GM12878 (cell line): Measurements from ENCODE around the gene C6orf15. TPM values are rescaled to one million over a fixed set of nuclear protein-coding genes. Genes with fewer than 3 reads are reported as not detected.

Experiments
- ATAC-seq: fragments of 200-7000 bp; cut with Tn5 transposase; 3 replicates; pipeline ENCODE4 v1.9.1; 2020; ENCODE audit warnings: mild to moderate bottlenecking, moderate library complexity
- BruUV-seq: library from RNA; stranded (reverse); fragments of 400-500 nt; replicated peaks from 2 replicates; lab custom pipeline; 2021; lab: Mats Ljungman, UMichigan
- CTCF ChIA-PET: fragments of 300-600 bp; sonication (Branson Sonifier 250); formaldehyde crosslinking; extraction: SDS; loops from one replicate; lab custom pipeline; 2021; ENCODE audit warnings: inconsistent platforms; lab: Yijun Ruan, JAX
- POLR2A ChIA-PET: fragments of 350-600 bp; formaldehyde crosslinking; extraction: SDS; loops from one replicate; lab custom pipeline; 2021; ENCODE audit warnings: inconsistent platforms; lab: Charles Lee
- RAD21 ChIA-PET: fragments of 300-600 bp; sonication (Branson Sonifier 250); formaldehyde crosslinking; loops from one replicate; lab custom pipeline; 2023; ENCODE audit warnings: antibody characterized with exemption; ENCODE audit not compliant: unreplicated experiment; lab: Charles Lee
- SMC1A ChIA-PET: fragments of 300-600 bp; sonication (Branson Sonifier 250); formaldehyde crosslinking; loops from one replicate; lab custom pipeline; 2023; ENCODE audit not compliant: unreplicated experiment, uncharacterized antibody; lab: Charles Lee
- DNase-seq: peaks from one replicate; pipeline ENCODE4 v3.0.0-alpha.2; 2011; ENCODE audit warnings: low read depth, low spot score
- FAIRE-seq: peaks from 3 replicates; lab custom pipeline; 2011; peaks lifted over from hg19 to GRCh38; lab: Jason Lieb, UNC
- H2AFZ ChIP-seq: 2 replicates; pipeline ENCODE4 v1.6.0; 2011; ENCODE audit warnings: low read depth, low read length, control low read depth; ENCODE audit not compliant: control insufficient read depth
- H3K27ac ChIP-seq: 2 replicates; pipeline ENCODE4 v1.5.1; 2011; ENCODE audit warnings: control low read depth; ENCODE audit not compliant: control insufficient read depth, insufficient read depth
- H3K27me3 ChIP-seq, 2 experiments: replicated peaks in 1 of 2; 2 replicates each; pipeline versions ENCODE4 v1.6.0 to v1.6.1; 2011; ENCODE audit warnings: low read length in 1 of 2; ENCODE audit not compliant: control insufficient read depth in 2 of 2, insufficient read depth in 2 of 2
- H3K36me3 ChIP-seq, 2 experiments: 2 replicates each; pipeline ENCODE4 v1.5.1; 2011; ENCODE audit warnings: low read length in 1 of 2; ENCODE audit not compliant: control insufficient read depth in 2 of 2, insufficient read depth in 2 of 2
- H3K4me1 ChIP-seq: 2 replicates; pipeline ENCODE4 v1.6.1; 2011; ENCODE audit warnings: mild to moderate bottlenecking, low read length, moderate library complexity, mixed read lengths; ENCODE audit not compliant: control insufficient read depth, insufficient read depth
- H3K4me2 ChIP-seq: 2 replicates; pipeline ENCODE4 v1.6.0; 2011; ENCODE audit warnings: control low read depth; ENCODE audit not compliant: control insufficient read depth, insufficient read depth
- H3K4me3 ChIP-seq: fragments of 200-600 bp; sonication (generic); 2 replicates; pipeline ENCODE4 v1.5.1; 2016
- H3K79me2 ChIP-seq: 2 replicates; pipeline ENCODE4 v1.6.0; 2011; ENCODE audit warnings: low read length; ENCODE audit not compliant: control insufficient read depth, insufficient read depth
- H3K9ac ChIP-seq: 2 replicates; pipeline ENCODE4 v1.8.0; 2011; ENCODE audit warnings: low read length, control low read depth, mixed read lengths; ENCODE audit not compliant: control insufficient read depth, insufficient read depth
- H3K9me3 ChIP-seq: replicated peaks from 3 replicates; pipeline ENCODE4 v1.5.1; 2011; ENCODE audit warnings: mild to moderate bottlenecking, low read length; ENCODE audit not compliant: control insufficient read depth, insufficient read depth
- H4K20me1 ChIP-seq: 2 replicates; pipeline ENCODE4 v1.6.0; 2011; ENCODE audit not compliant: control insufficient read depth, insufficient read depth
- CREM ChIP-seq: IDR thresholded peaks from 2 replicates; pipeline ENCODE4 v1.6.1; 2014; ENCODE audit warnings: antibody characterized with exemption, low read depth
- CTCF ChIP-seq, 3 experiments: IDR thresholded peaks in 2 of 3; conservative IDR thresholded peaks in 1 of 3; 2 replicates each; pipeline ENCODE4 v1.5.1; 2011; ENCODE audit warnings: low read depth in 3 of 3, low read length in 3 of 3, mild to moderate bottlenecking in 3 of 3, control low read depth in 2 of 3, moderate library complexity in 2 of 3, inconsistent platforms in 1 of 3, mixed read lengths in 1 of 3; ENCODE audit not compliant: control insufficient read depth in 2 of 3, insufficient read depth in 1 of 3; ENCODE audit errors: extremely low read depth in 1 of 3
- PBX3 ChIP-seq: IDR thresholded peaks from 2 replicates; pipeline ENCODE4 v1.6.1; 2011; ENCODE audit warnings: mild to moderate bottlenecking, low read depth, low read length, moderate library complexity; ENCODE audit not compliant: insufficient replicate concordance
- SMC3 ChIP-seq: IDR thresholded peaks from 2 replicates; pipeline ENCODE4 v1.6.1; 2011; ENCODE audit warnings: low read length, improper control_type of control experiment, borderline replicate concordance
- ZBED1 ChIP-seq: IDR thresholded peaks from 2 replicates; pipeline ENCODE4 v1.6.1; 2016; ENCODE audit warnings: borderline replicate concordance
- WGBS: methylation state at CpG from one replicate; pipeline ENCODE4 v1.1.6; 2016; ENCODE audit warnings: low lambda C conversion rate; ENCODE audit not compliant: insufficient replicate concordance, insufficient coverage; ENCODE audit errors: missing lambda C conversion rate; 5-methylcytosine and 5-hydroxymethylcytosine counted together
- in situ Hi-C: fragments of 300-500 bp; cut with MboI; formaldehyde crosslinking; loops from 9 replicates; pipeline ENCODE4 v1.14.3; 2018; ENCODE audit warnings: mixed read lengths
- intact Hi-C: fragments of 100-400 bp; cut with micrococcal nuclease; formaldehyde crosslinking; loops from one replicate; pipeline ENCODE4 v1.14.2; 2022; ENCODE audit not compliant: unreplicated experiment
- polyA plus RNA-seq, 11 experiments: library from polyadenylated mRNA; depleted of rRNA in 4 of 11; unstranded in 6 of 11; stranded (reverse) in 5 of 11; fragments of >200 nt; fragmentation: Nextera tagmentation in 4 of 11; fragmentation: Illumina TruSeq in 1 of 11; extraction: Ambion mirVana in 4 of 11; extraction: Trizol in 1 of 11; gene quantifications; 1 replicate in 1 of 11; 2 replicates in 10 of 11; pipeline versions ENCODE4 v1.2.1 to v1.2.3, GENCODE V29; 2011 to 2016; ENCODE audit warnings: inconsistent platforms in 2 of 11, missing spikeins in 2 of 11, low read depth in 1 of 11
- total RNA-seq, 4 experiments: library from RNA; depleted of rRNA in 3 of 4; stranded (reverse); fragments of >200 nt in 3 of 4; fragmentation: Illumina TruSeq in 1 of 4; extraction: Trizol in 1 of 4; gene quantifications; 2 replicates each; pipeline versions ENCODE4 v1.2.1 to v1.2.3, GENCODE V29; 2013 to 2021

Gene C6orf15
- total and polyA plus RNA-seq, 10 of the 15 experiments (the other 5 are each of a cell fraction or from before 2014, with no cell fraction given): not detected

- ChIA-PET SMC1A (interaction anchor here (1.0 kb wide), 2 partner anchors 17 to 28 kb away, joined by 3 to 5 read pairs; no protein-coding TSS in a partner anchor), CTCF (interaction anchor here (1.0 to 3.0 kb wide), 5 partner anchors 12 to 35 kb away, joined by 3 to 11 read pairs (median 3); no protein-coding TSS in a partner anchor), POLR2A (no interaction called here), RAD21 (interaction anchor here (0.6 to 1.0 kb wide), 2 partner anchors 12 to 202 kb away, joined by 3 read pairs; no protein-coding TSS in a partner anchor)
- Histone ChIP-seq H3K4me3 (no peak overlapping the region), H3K4me2 (no peak overlapping the region), H3K36me3 (no peaks in the 10 kb centered on the region), H3K79me2 (no peaks in the 10 kb centered on the region), H3K27ac (no peak overlapping the region), H3K9me3 (no peaks in the 10 kb centered on the region), H4K20me1 (no peaks in the 10 kb centered on the region), H2AFZ (no peak overlapping the region; the same call in 1 of the 2 replicates), H3K27me3 (peaks cover 3 to 4% of the 10 kb centered on the region in 2 experiments; a peak in 3 of 4 replicates), H3K9ac (no peak overlapping the region), H3K4me1 (no peaks in the 10 kb centered on the region)
- no peak for FAIRE-seq
- 24% methylated on average over 9 of the region's 9 CpGs for WGBS
- peak; percentile 21; the same call in 2 of the 3 replicates for ATAC-seq
- TF ChIP-seq ZBED1 (no peak), SMC3 (no peak), PBX3 (no peak), CREM (no peak), CTCF (IDR thresholded peaks at IDR 0.05 in 2 of 3, conservative IDR thresholded peaks at IDR 0.05 in 1 of 3; ENCODE audit: control insufficient read depth in 2 of 3, extremely low read depth in 1 of 3, insufficient read depth in 1 of 3, low read depth in 3 of 3, low read length in 3 of 3) (0 out of 6 replicates have a peak, but pooled peaks of 1 of the 3 experiments have one; percentile 15)
- intact Hi-C loops (no loop called here), in situ Hi-C loops (no loop called here)
- BruUV-seq: no TSS peak
- DNase-seq: no peak
Observed at GRCh38 chr6:31114970-31115849, 2.8 kb upstream of the C6orf15 start.
